Erythroblast (primary cell): ENCODE measurements around the gene CBX2.
A peak's percentile ranks its signal among the peaks of the same experiment; 100 is the strongest.

ENCODE experiments used
- DNase-seq, 2 experiments: peaks; one replicate each; lab custom pipeline; 2025; lab: John Stamatoyannopoulos, UW
- GATA1 ChIP-seq: IDR thresholded peaks from 2 replicates; pipeline ENCODE4 v1.6.1; 2011; ENCODE audit warnings: low read depth, mild to moderate bottlenecking, control low read depth, low read length, moderate library complexity
- POLR2A ChIP-seq: IDR thresholded peaks from 2 replicates; pipeline ENCODE4 v1.6.1; 2011; ENCODE audit warnings: mild to moderate bottlenecking, low read length

Gene CBX2

DNA sequence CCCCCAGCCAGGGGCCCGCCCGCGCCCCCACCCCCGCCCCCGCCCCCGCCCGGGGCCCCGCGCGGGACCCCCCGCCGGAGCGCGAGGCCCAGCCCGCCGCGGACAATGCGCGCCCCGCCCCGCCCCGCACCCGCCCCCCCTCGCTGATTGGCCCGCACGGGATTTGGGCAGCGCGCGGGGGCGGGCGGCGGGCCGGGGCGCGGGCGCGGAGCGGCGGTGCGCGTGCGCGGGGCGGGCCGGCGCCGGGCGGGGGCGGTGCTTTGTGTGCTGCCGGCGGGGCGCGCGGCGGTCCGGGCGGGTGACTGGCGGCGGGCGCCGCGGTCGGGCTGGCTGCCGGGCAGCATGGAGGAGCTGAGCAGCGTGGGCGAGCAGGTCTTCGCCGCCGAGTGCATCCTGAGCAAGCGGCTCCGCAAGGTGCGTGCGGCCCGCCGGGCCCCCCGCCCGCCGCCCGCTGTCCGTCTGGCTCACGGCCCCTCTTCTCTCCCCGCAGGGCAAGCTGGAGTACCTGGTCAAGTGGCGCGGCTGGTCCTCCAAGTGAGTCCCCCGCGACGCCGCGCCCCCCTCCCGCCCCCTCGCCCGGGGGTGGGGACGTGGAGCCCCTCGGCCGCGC, at the start of gene CBX2:
CBX2 (plus strand) TSS at position 255 of the 610 bp plus-strand sequence; CDS start at position 343, 88 bp downstream.
- no peak for TF ChIP-seq GATA1
- no peak for TF ChIP-seq POLR2A
- peak; percentile 85 to 91 for DNase-seq

GRCh38 chr17:79728169-79728907, 49.6 kb upstream of the CBX2 start:
- peak; percentile 80 to 87 for DNase-seq
- no peak for TF ChIP-seq POLR2A
- no peak for TF ChIP-seq GATA1

GRCh38 chr17:79728908-79729471, 49.0 kb upstream of the CBX2 start:
- TF ChIP-seq GATA1, result no peak
- no peak for TF ChIP-seq POLR2A
- no peak for DNase-seq

- TF ChIP-seq POLR2A (no peak), GATA1 (no peak)
These were observed 48.2 kb upstream of the CBX2 start for GRCh38 chr17:79729761-79730160.

GRCh38 chr17:79730437-79730768, 47.5 kb upstream of the CBX2 start:
- TF ChIP-seq POLR2A (no peak), GATA1 (no peak)
- DNase-seq, result no peak

More at GRCh38 chr17:79729761-79730160, 48.2 kb upstream of the CBX2 start:
- no peak for DNase-seq

- TF ChIP-seq POLR2A (no peak), GATA1 (no peak)
- no peak for DNase-seq
These were observed 47.0 kb upstream of the CBX2 start, which contains the start of gene ENPP7 for GRCh38 chr17:79730769-79731483. TSS of gene ENPP7 (plus strand) at chr17:79730943. CDS start at chr17:79731140, 197 bp downstream.

DNA sequence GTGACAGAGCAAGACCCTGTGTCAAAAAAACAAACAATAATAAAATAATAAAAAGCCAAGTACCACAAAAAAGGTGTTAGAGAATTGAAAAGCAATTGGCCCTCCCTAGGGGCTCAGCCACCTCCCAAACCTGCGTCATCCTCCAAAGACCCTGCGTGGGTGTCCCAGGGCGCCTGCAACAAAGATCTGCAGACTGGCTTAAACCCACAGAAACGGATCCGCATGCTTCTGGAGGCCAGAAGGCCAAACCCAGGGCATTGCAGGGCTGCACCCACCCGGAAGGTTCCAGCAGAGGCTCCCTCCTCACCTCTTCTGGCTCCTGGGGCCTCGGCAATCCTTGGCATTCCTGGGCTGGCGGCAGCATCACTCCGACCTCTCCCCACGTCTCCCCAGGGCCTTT, 45.7 kb upstream of the CBX2 start:
- TF ChIP-seq POLR2A (no peak), GATA1 (no peak)
- no peak for DNase-seq

GRCh38 chr17:79732804-79733691, 44.9 kb upstream of the CBX2 start:
- no peak for DNase-seq
- TF ChIP-seq GATA1 (no peak), POLR2A (no peak)

DNA sequence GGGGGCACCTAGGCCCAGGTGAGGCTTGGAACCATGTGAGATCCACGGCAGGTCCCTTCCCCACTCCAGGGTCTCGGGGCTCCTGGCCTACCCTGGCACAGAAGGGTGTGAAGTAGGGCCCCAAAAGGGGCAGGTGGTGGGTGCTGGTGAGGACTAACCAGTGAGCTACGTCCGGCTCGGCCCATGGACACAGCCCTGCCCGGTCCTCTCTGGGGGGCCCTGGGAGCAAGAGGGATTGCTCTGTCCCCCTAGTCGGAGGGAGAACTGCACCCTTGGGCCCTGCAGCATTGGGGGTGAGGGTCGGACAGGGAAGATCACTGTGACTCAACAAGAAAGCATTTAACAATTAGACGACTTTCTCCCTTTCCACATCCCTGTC, 44.3 kb upstream of the CBX2 start:
- TF ChIP-seq POLR2A (no peak), GATA1 (no peak)
- no peak for DNase-seq

GRCh38 chr17:79735096-79735495, 42.9 kb upstream of the CBX2 start:
- no peak for TF ChIP-seq POLR2A
- TF ChIP-seq GATA1, result no peak
- DNase-seq, result no peak

- no peak for DNase-seq
- no peak for TF ChIP-seq GATA1
- no peak for TF ChIP-seq POLR2A
These were observed 40.7 kb upstream of the CBX2 start for GRCh38 chr17:79737046-79737921.

- DNase-seq, result no peak
- TF ChIP-seq POLR2A (no peak), GATA1 (no peak)
These were observed 39.9 kb upstream of the CBX2 start for GRCh38 chr17:79737922-79738578.
